Thoracic aorta endothelial cell (primary cell): ENCODE data around the gene RNF138. TPM values are rescaled to one million over a fixed set of nuclear protein-coding genes. Genes with fewer than 3 reads are reported as not detected.

ENCODE experiments used
- small RNA-seq: library from RNA; depleted of rRNA; stranded (forward); fragments of <200 nt; gene quantifications from one replicate; pipeline ENCODE3, GENCODE V24; 2012
- total RNA-seq: library from RNA; depleted of rRNA; stranded (reverse); fragments of >200 nt; gene quantifications from 2 replicates; pipeline ENCODE4 v1.2.3, GENCODE V29; 2012

The RNF138 gene, protein sequence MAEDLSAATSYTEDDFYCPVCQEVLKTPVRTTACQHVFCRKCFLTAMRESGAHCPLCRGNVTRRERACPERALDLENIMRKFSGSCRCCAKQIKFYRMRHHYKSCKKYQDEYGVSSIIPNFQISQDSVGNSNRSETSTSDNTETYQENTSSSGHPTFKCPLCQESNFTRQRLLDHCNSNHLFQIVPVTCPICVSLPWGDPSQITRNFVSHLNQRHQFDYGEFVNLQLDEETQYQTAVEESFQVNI
- total RNA-seq, result 42.8 and 53.1 TPM in 2 replicates

GRCh38 chr18:32091724-32092421 lies at the start of gene RNF138:
Gene RNF138 (plus strand): TSS chr18:32091874. CDS start chr18:32092777, 903 bp downstream.

Small RNAs within 50 kb of the gene (small RNA-seq; reads per million reads assigned to genes)
- not detected for gene RNA5SP453

Other genes starting within 250 kb of the RNF138 start
- 69.9 and 71.4 TPM in 2 replicates for gene TRAPPC8, start 148.7 kb upstream of the RNF138 start, total RNA-seq
- gene RNF125, start 73.0 kb upstream of the RNF138 start, total RNA-seq, result 1.5 and 1.6 TPM in 2 replicates
- 0.13 TPM in 1 of 2 replicates, not detected in the other for gene MEP1B, start 98.2 kb downstream of the RNF138 start, total RNA-seq